Measurements from ENCODE around the gene NRARP. TPM values are rescaled to one million over a fixed set of nuclear protein-coding genes. Genes with fewer than 3 reads are reported as not detected.

NRARP gene
- total RNA-seq, 1 donor from 2014 or later, result 20.7 TPM

DNA sequence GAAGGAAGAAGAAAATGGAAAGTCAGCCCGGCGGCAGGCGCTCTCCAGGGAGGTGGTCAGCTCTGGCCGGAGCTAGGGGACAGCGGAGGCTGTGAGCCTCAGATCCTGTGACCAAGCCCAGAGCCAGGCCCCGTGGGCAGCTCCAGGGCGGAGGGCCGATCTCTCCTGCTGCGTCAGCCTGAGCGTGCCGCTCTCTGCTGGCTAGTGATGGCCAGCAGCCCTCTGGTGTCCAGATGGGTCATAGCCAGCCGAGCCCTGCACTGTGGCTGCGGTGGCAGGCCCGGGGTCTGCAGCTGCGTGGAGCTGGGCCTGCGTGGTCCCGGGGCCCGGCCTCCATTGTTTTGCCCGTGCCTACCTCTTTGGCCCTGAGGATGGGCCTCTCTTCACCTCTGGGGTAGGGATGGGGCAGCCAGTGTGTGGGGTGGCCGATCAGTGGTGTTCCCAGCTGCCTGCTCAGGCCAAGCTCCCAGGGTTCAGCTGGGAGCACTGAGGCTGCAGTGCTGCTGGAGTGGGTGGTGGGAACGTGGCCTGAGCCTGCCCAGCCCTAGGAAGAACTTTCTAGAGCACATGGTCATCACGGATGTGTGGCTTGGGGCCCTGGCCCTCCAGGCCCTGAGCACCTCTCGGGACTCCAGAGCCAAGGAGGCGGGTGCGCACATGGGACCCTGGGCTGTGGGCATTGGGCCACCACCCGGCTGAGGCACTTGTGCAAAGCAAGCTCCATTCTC lies 17.1 kb upstream of the NRARP start:
- no peak overlapping the region for H2AFZ ChIP-seq (replicated peaks)
- H3F3A ChIP-seq (ENCODE audit: low read depth), result peaks cover 24% of the 10 kb centered on the region
- Mint-ChIP-seq H3K4me3 (no peak overlapping the region), H3K27ac (peak overlapping the region; percentile 63), H3K4me1 (peaks cover 20% of the 10 kb centered on the region), H3K9me3 (peaks cover 4% of the 10 kb centered on the region), H3K27me3 (ENCODE audit: insufficient read depth, low read depth) (peaks cover 3% of the 10 kb centered on the region), H3K36me3 (peaks cover 2% of the 10 kb centered on the region)
- H3K4me1 ChIP-seq, result peaks cover 30% of the 10 kb centered on the region
- no peak overlapping the region for H3K4me2 ChIP-seq
- no peaks in the 10 kb centered on the region for H3K9me3 ChIP-seq (ENCODE audit: low read depth)
- no peaks in the 10 kb centered on the region for H3K79me2 ChIP-seq (ENCODE audit: low read depth)
- no peak overlapping the region for H3K9ac ChIP-seq
- H3K27me3 ChIP-seq, result no peaks in the 10 kb centered on the region
- H3K36me3 ChIP-seq, result no peaks in the 10 kb centered on the region
- peak; percentile 80 for DNase-seq (ENCODE audit: low spot score)
- H4K20me1 ChIP-seq (ENCODE audit: low read depth), result no peaks in the 10 kb centered on the region
- no peak overlapping the region for H3K27ac ChIP-seq
- TF ChIP-seq EZH2 (IDR thresholded peaks at IDR 0.05) (no peak), EZH2phosphoT487 (IDR thresholded peaks at IDR 0.05) (no peak)
- TF ChIP-seq, protein P1, sequence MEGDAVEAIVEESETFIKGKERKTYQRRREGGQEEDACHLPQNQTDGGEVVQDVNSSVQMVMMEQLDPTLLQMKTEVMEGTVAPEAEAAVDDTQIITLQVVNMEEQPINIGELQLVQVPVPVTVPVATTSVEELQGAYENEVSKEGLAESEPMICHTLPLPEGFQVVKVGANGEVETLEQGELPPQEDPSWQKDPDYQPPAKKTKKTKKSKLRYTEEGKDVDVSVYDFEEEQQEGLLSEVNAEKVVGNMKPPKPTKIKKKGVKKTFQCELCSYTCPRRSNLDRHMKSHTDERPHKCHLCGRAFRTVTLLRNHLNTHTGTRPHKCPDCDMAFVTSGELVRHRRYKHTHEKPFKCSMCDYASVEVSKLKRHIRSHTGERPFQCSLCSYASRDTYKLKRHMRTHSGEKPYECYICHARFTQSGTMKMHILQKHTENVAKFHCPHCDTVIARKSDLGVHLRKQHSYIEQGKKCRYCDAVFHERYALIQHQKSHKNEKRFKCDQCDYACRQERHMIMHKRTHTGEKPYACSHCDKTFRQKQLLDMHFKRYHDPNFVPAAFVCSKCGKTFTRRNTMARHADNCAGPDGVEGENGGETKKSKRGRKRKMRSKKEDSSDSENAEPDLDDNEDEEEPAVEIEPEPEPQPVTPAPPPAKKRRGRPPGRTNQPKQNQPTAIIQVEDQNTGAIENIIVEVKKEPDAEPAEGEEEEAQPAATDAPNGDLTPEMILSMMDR (IDR thresholded peaks at IDR 0.05), result peak; percentile 52
- no peak overlapping the region for H3K4me3 ChIP-seq

DNA sequence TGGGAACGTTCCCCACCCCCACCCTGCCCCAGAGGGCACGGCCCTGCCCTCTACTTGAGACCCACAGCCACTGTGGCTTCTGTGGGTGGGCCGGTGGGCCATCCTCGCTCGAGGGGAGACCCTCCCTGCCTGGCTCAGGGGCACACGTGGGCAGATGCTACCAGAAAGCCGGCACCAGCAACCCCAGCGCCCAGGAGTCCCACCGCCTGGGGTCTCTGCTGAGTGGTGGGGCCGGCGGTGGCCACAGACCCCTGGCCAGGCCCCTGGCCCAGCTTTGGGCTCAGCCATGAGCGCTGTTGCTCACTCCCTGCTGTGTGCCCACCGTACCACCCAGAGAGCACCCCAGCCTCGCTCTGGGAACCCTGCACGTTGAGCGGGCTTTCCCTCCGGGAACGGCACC lies 16.5 kb upstream of the NRARP start:
- Histone ChIP-seq H3F3A (ENCODE audit: low read depth) (peaks cover 30% of the 10 kb centered on the region), H3K79me2 (ENCODE audit: low read depth) (no peaks in the 10 kb centered on the region), H2AFZ (replicated peaks) (no peak overlapping the region), H3K4me2 (no peak overlapping the region), H3K9me3 (ENCODE audit: low read depth) (no peaks in the 10 kb centered on the region), H3K4me3 (no peak overlapping the region), H3K27ac (no peak overlapping the region), H3K36me3 (no peaks in the 10 kb centered on the region), H3K27me3 (no peaks in the 10 kb centered on the region), H3K4me1 (peaks cover 36% of the 10 kb centered on the region), H3K9ac (no peak overlapping the region), H4K20me1 (ENCODE audit: low read depth) (no peaks in the 10 kb centered on the region)
- Mint-ChIP-seq H3K27ac (peak overlapping the region; percentile 63), H3K36me3 (peaks cover 2% of the 10 kb centered on the region), H3K4me3 (no peak overlapping the region), H3K27me3 (ENCODE audit: insufficient read depth, low read depth) (peaks cover 3% of the 10 kb centered on the region), H3K9me3 (peaks cover 3% of the 10 kb centered on the region), H3K4me1 (peaks cover 26% of the 10 kb centered on the region)
- DNase-seq (ENCODE audit: low spot score), result no peak
- TF ChIP-seq, protein P1 (IDR thresholded peaks at IDR 0.05), result no peak
- no peak for TF ChIP-seq EZH2 (IDR thresholded peaks at IDR 0.05)
- TF ChIP-seq EZH2phosphoT487 (IDR thresholded peaks at IDR 0.05), result no peak

DNA sequence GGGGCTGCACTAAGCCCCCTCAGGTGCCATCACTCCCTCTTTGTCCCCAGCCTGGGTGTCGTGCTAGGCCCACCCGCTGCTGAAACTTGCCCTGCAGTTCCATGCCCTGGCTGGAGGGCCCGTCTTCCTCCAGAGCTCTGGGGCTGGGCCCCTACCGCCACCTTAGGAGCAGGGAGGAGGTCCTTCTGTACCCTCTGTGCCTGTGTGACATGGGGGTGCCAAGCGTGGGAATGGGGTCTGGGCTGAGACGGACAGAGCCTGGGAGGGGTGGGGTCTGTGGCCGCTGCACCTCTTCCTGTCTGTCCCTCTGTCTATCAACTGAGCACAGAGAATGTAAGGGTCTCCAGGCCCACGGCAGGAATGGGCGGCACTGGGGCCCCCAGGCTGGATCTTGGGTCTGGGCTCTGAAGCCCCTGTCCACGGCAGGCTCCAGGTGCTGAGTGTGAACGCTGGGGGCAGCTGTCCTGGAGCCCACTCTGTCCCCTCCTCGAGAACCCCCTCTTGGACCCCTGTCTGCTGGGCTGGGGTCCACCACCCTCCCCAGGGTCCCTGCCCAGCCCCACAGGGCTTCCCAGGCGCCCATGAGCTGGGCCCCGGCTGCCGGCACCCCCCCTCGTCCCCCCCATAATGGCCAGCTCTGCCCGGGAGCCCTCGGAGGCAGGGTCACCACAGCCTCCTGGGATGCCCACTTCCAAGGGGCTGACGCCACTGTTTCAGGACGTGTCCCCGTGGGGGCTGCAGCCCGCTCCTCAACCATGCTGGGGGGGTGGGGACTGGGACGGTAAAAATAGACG lies 15.8 kb upstream of the NRARP start:
- H3F3A ChIP-seq (ENCODE audit: low read depth), result peaks cover 30% of the 10 kb centered on the region
- H3K9ac ChIP-seq, result no peak overlapping the region
- H3K4me3 Mint-ChIP-seq, result no peak overlapping the region
- no peaks in the 10 kb centered on the region for H3K9me3 ChIP-seq (ENCODE audit: low read depth)
- H3K36me3 ChIP-seq, result no peaks in the 10 kb centered on the region
- H3K79me2 ChIP-seq (ENCODE audit: low read depth), result no peaks in the 10 kb centered on the region
- TF ChIP-seq EZH2phosphoT487 (IDR thresholded peaks at IDR 0.05) (no peak), EZH2 (IDR thresholded peaks at IDR 0.05) (no peak)
- TF ChIP-seq, protein P1 (IDR thresholded peaks at IDR 0.05), result no peak
- H3K4me1 Mint-ChIP-seq, result peaks cover 27% of the 10 kb centered on the region
- H3K4me2 ChIP-seq, result no peak overlapping the region
- no peaks in the 10 kb centered on the region for H3K27me3 ChIP-seq
- peaks cover 3% of the 10 kb centered on the region for H3K9me3 Mint-ChIP-seq
- H3K27me3 Mint-ChIP-seq (ENCODE audit: insufficient read depth, low read depth), result peaks cover 3% of the 10 kb centered on the region
- H4K20me1 ChIP-seq (ENCODE audit: low read depth), result no peaks in the 10 kb centered on the region
- H3K27ac ChIP-seq, result no peak overlapping the region
- DNase-seq (ENCODE audit: low spot score), result no peak
- no peak overlapping the region for H2AFZ ChIP-seq (replicated peaks)
- peaks cover 38% of the 10 kb centered on the region for H3K4me1 ChIP-seq
- peaks cover 2% of the 10 kb centered on the region for H3K36me3 Mint-ChIP-seq
- no peak overlapping the region for H3K4me3 ChIP-seq
- no peak overlapping the region for H3K27ac Mint-ChIP-seq

Measured in neural progenitor cell (in vitro differentiated cells).